GM23338 (cell line): ENCODE results near the gene ERC1.

Source experiments
- CTCF ChIP-seq, 2 experiments: fragments of 200-600 bp in 1 of 2; sonication (generic) in 1 of 2; conservative IDR thresholded peaks; 2 replicates each; pipeline versions ENCODE4 v1.5.1 to v1.6.1; 2016 to 2017; ENCODE audit warnings: antibody characterized with exemption in 2 of 2, low read depth in 2 of 2, mild to moderate bottlenecking in 2 of 2, moderate library complexity in 1 of 2
- EZH2phosphoT487 ChIP-seq: fragments of 200-600 bp; sonication (generic); IDR thresholded peaks from one replicate; pipeline ENCODE4 v1.8.1; 2018; ENCODE audit warnings: antibody characterized with exemption; ENCODE audit not compliant: unreplicated experiment
- POLR2AphosphoS5 ChIP-seq: IDR thresholded peaks from 2 replicates; pipeline ENCODE4 v1.6.1; 2016; ENCODE audit warnings: antibody characterized with exemption, low read depth

- TF ChIP-seq POLR2AphosphoS5 (no peak), CTCF (conservative IDR thresholded peaks at IDR 0.05; ENCODE audit: low read depth in 2 of 2) (no peak), EZH2phosphoT487 (no peak)
Observed at GRCh38 chr12:1234073-1234472, 243.1 kb downstream of the ERC1 start.
